K562 (cell line): ENCODE measurements around the gene HSPA1B. TPM values are rescaled to one million over a fixed set of nuclear protein-coding genes. Genes with fewer than 3 reads are reported as not detected.
"Not testable (repeated sequence)": the region's sequence is repeated elsewhere in the genome, so short reads cannot be mapped to it uniquely, and the experiment has no call there.

Source experiments
- ATAC-seq: fragments of 200-7000 bp; cut with Tn5 transposase; 3 replicates; pipeline ENCODE4 v1.9.1; 2020; ENCODE audit warnings: moderate library complexity
- BruUV-seq: library from RNA; stranded (reverse); fragments of 400-500 nt; replicated peaks from 2 replicates; lab custom pipeline; 2021; lab: Mats Ljungman, UMichigan
- CTCF ChIA-PET: fragments of 300-600 bp; formaldehyde crosslinking; extraction: SDS; loops from one replicate; lab custom pipeline; 2021; ENCODE audit warnings: low intra/inter-chr PET ratio; lab: Yijun Ruan, JAX
- POLR2A ChIA-PET: fragments of 300-600, 350-650 bp; sonication (Branson Sonifier 250); formaldehyde crosslinking; extraction: SDS; loops from one replicate; lab custom pipeline; 2021; ENCODE audit warnings: antibody characterized with exemption, inconsistent platforms; lab: Yijun Ruan, JAX
- DNase-seq, 4 experiments: peaks; one replicate each; pipeline versions ENCODE4 v3.0.0 to v3.0.0-alpha.2; 2011 to 2018; ENCODE audit warnings: low spot score in 3 of 4, mixed read lengths in 3 of 4; ENCODE audit errors: extremely low read depth in 1 of 4
- FAIRE-seq: peaks from 2 replicates; lab custom pipeline; 2011; peaks lifted over from hg19 to GRCh38; lab: Jason Lieb, UNC
- H2AFZ ChIP-seq: 2 replicates; pipeline ENCODE4 v1.6.0; 2011; ENCODE audit warnings: low read depth, low read length, control low read depth, inconsistent platforms
- H3K27ac ChIP-seq: fragments of 200-600 bp; 3 replicates; pipeline ENCODE4 v1.8.0; 2011; ENCODE audit warnings: low read depth, mild to moderate bottlenecking, control low read depth, inconsistent platforms, low read length, moderate library complexity, mixed read lengths; ENCODE audit errors: extremely low read depth
- H3K27me3 ChIP-seq, 2 experiments: fragments of 300-600 bp in 1 of 2; 2 replicates in 1 of 2; 3 replicates in 1 of 2; pipeline versions ENCODE4 v1.6.0 to v1.8.0; 2011; ENCODE audit warnings: inconsistent platforms in 2 of 2, low read length in 2 of 2, mild to moderate bottlenecking in 1 of 2, mixed read lengths in 1 of 2, moderate library complexity in 1 of 2; ENCODE audit not compliant: control insufficient read depth in 2 of 2, insufficient read depth in 2 of 2
- H3K36me3 ChIP-seq: fragments of 300-600 bp; 3 replicates; pipeline ENCODE4 v1.8.0; 2011; ENCODE audit warnings: mild to moderate bottlenecking, low read length, inconsistent platforms; ENCODE audit not compliant: control insufficient read depth, insufficient read depth
- H3K4me1 ChIP-seq, 2 experiments: fragments of 200-600 bp in 1 of 2; replicated peaks in 1 of 2; 2 replicates in 1 of 2; 3 replicates in 1 of 2; pipeline versions ENCODE4 v1.5.1 to v1.8.0; 2011; ENCODE audit warnings: inconsistent platforms in 2 of 2, low read length in 2 of 2, mild to moderate bottlenecking in 1 of 2, mixed read lengths in 1 of 2, moderate library complexity in 1 of 2; ENCODE audit not compliant: control insufficient read depth in 2 of 2, insufficient read depth in 2 of 2
- H3K4me2 ChIP-seq: 2 replicates; pipeline ENCODE4 v1.6.1; 2011; ENCODE audit warnings: low read length, control low read depth, inconsistent platforms, mixed read lengths; ENCODE audit not compliant: insufficient read depth
- H3K4me3 ChIP-seq: fragments of 200-600 bp; sonication (generic), shearing (Covaris generic); 2 replicates; pipeline ENCODE4 v1.5.1; 2016; ENCODE audit warnings: control low read depth, inconsistent platforms
- H3K79me2 ChIP-seq: fragments of 200-600 bp; 3 replicates; pipeline ENCODE4 v1.8.0; 2011; ENCODE audit warnings: low read length, inconsistent platforms; ENCODE audit not compliant: control insufficient read depth, insufficient read depth
- H3K9ac ChIP-seq, 2 experiments: 2 replicates each; pipeline versions ENCODE4 v1.6.0 to v1.6.1; 2011; ENCODE audit warnings: low read depth in 2 of 2, low read length in 2 of 2, control low read depth in 1 of 2, inconsistent platforms in 1 of 2, mild to moderate bottlenecking in 1 of 2, mixed read lengths in 1 of 2; ENCODE audit not compliant: insufficient read depth in 1 of 2
- H3K9me1 ChIP-seq: one replicate; pipeline ENCODE4 v1.6.0; 2011; ENCODE audit warnings: inconsistent platforms, mild to moderate bottlenecking, low read length, moderate library complexity; ENCODE audit not compliant: control insufficient read depth, insufficient read depth
- H3K9me3 ChIP-seq: replicated peaks from 2 replicates; pipeline ENCODE4 v1.5.1; 2011; ENCODE audit warnings: low read depth, low read length, inconsistent platforms; ENCODE audit not compliant: control insufficient read depth, insufficient read depth
- H4K20me1 ChIP-seq: replicated peaks from 2 replicates; pipeline ENCODE4 v1.6.1; 2011; ENCODE audit warnings: low read length, inconsistent platforms, mixed read lengths; ENCODE audit not compliant: control insufficient read depth, insufficient read depth
- BCOR ChIP-seq: fragments of 450-650 bp; IDR thresholded peaks from 2 replicates; pipeline ENCODE4 v1.6.1; 2016
- EGR1 ChIP-seq: fragments of 450-650 bp; conservative IDR thresholded peaks from 2 replicates; pipeline ENCODE4 v1.6.1; 2017; ENCODE audit warnings: mild to moderate bottlenecking
- KDM1A ChIP-seq, 2 experiments: fragments of 450-650 bp; IDR thresholded peaks; 2 replicates each; pipeline ENCODE4 v1.6.1; 2016; ENCODE audit warnings: mild to moderate bottlenecking in 2 of 2
- PKNOX1 ChIP-seq: fragments of 450-650 bp; IDR thresholded peaks from 2 replicates; pipeline ENCODE4 v1.6.1; 2016
- PTBP1 ChIP-seq: fragments of 200-400 bp; formaldehyde crosslinking; IDR thresholded peaks from 2 replicates; pipeline ENCODE4 v1.6.1; 2017; ENCODE audit warnings: low read depth, low read length
- SRSF1 ChIP-seq: fragments of 200-400 bp; formaldehyde crosslinking; IDR thresholded peaks from 2 replicates; pipeline ENCODE4 v1.6.1; 2017; ENCODE audit warnings: mild to moderate bottlenecking, low read depth, low read length, moderate library complexity
- ZNF121 ChIP-seq: sonication (generic); formaldehyde crosslinking; conservative IDR thresholded peaks from 2 replicates; pipeline ENCODE4 v1.8.0; 2022; ENCODE audit warnings: missing genetic modification reagents
- WGBS: fragments of 100-300 bp; shearing (Covaris generic); methylation state at CpG from one replicate; pipeline ENCODE4 v1.1.6; 2016; ENCODE audit warnings: low coverage, mixed read lengths; ENCODE audit not compliant: insufficient coverage; ENCODE audit errors: missing lambda C conversion rate; 5-methylcytosine and 5-hydroxymethylcytosine counted together
- in situ Hi-C: fragments of 300-500 bp; cut with MboI; formaldehyde crosslinking; loops from 4 replicates; pipeline ENCODE4 v1.15.0; 2018; ENCODE audit warnings: inconsistent platforms, mixed read lengths
- intact Hi-C: fragments of 100-400 bp; cut with micrococcal nuclease; formaldehyde crosslinking; loops from 2 replicates; pipeline ENCODE4 v1.14.2; 2022
- polyA plus RNA-seq, 8 experiments: library from polyadenylated mRNA; depleted of rRNA in 4 of 8; stranded (reverse) in 5 of 8; unstranded in 3 of 8; fragments of >200 nt; fragmentation: Nextera tagmentation in 2 of 8; fragmentation: Illumina TruSeq in 1 of 8; extraction: Ambion mirVana in 2 of 8; extraction: Trizol in 1 of 8; gene quantifications; 2 replicates each; pipeline versions ENCODE4 v1.2.1 to v1.2.3, GENCODE V29; 2011 to 2014; ENCODE audit warnings: inconsistent platforms in 1 of 8, missing spikeins in 1 of 8
- total RNA-seq, 7 experiments: library from RNA; depleted of rRNA in 6 of 7; stranded (reverse); fragments of >200 nt in 6 of 7; fragmentation: Illumina TruSeq in 2 of 7; extraction: Trizol in 2 of 7; gene quantifications; 2 replicates each; pipeline versions ENCODE4 v1.2.1 to v1.2.3, GENCODE V29; 2011 to 2021; ENCODE audit warnings: low replicate concordance in 1 of 7

Gene HSPA1B
- total and polyA plus RNA-seq, 9 of the 15 experiments (the other 6 are each of a cell fraction or from before 2014, with no cell fraction given), result 0.27 to 227 (median 51.2) TPM

DNA sequence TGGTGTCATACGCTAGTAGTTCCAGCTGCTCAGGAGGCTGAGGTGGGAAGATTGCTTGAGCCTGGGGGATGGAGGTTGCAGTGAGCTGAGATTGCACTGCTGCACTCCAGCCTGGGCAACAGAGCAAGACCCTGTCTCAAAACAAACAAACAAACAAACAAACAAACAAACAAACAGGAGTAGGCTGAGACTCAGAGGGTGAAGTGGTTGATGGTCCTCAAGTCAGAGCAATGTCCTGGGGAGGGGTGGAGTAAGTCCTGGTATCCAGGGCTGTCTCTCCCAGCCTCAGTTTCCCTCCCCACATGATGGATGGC lies 41.1 kb downstream of the HSPA1B start:
- H3K27ac ChIP-seq, H3K9me1 ChIP-seq, in situ Hi-C loops, H3K9me3 ChIP-seq, ATAC-seq, CTCF ChIA-PET, H4K20me1 ChIP-seq, H3K27me3 ChIP-seq, H3K4me2 ChIP-seq, H3K9ac ChIP-seq, FAIRE-seq, H3K4me3 ChIP-seq, H2AFZ ChIP-seq, BruUV-seq, intact Hi-C loops, DNase-seq: not testable (repeated sequence)
- peaks cover 6 to 41% of the 10 kb centered on the region in 2 experiments; a peak in 4 of 5 replicates for H3K4me1 ChIP-seq
- H3K36me3 ChIP-seq, result peaks cover 15% of the 10 kb centered on the region; the same call in 1 of the 3 replicates
- POLR2A ChIA-PET, result interaction anchor here (0.5 to 1.4 kb wide), 7 partner anchors 15 to 65 kb away, joined by 3 to 5 read pairs (median 4); no protein-coding TSS in a partner anchor
- peaks cover 14% of the 10 kb centered on the region for H3K79me2 ChIP-seq
- 20% methylated on average over 1 of the region's 1 CpG for WGBS
- TF ChIP-seq ZNF121 (peak; percentile 88), KDM1A (IDR thresholded peaks at IDR 0.05) (peak in 1 of 2 experiments; percentile 25; a peak in 1 of 4 replicates), BCOR (peak; percentile 70)

GRCh38 chr6:31869343-31869742 lies 41.8 kb downstream of the HSPA1B start:
- peaks cover 0 to 4% of the 10 kb centered on the region in 2 experiments; a peak in 2 of 5 replicates for H3K27me3 ChIP-seq
- H3K9me1 ChIP-seq, result no peaks in the 10 kb centered on the region
- BruUV-seq, result no TSS peak
- ChIA-PET POLR2A (interaction anchor here (0.6 kb wide), 1 partner anchor 17 kb away, joined by 3 read pairs; no protein-coding TSS in a partner anchor), CTCF (no interaction called here)
- no peak overlapping the region for H2AFZ ChIP-seq
- peaks cover 13% of the 10 kb centered on the region; the same call in 1 of the 3 replicates for H3K36me3 ChIP-seq
- DNase-seq, result no peak
- whole genome bisulfite sequencing, result 38% methylated on average over 8 of the region's 8 CpGs
- ATAC-seq, result no peak
- peaks cover 12% of the 10 kb centered on the region for H3K79me2 ChIP-seq
- H4K20me1 ChIP-seq, result no peaks in the 10 kb centered on the region
- H3K9me3 ChIP-seq, result no peaks in the 10 kb centered on the region
- no peak for TF ChIP-seq PTBP1
- peak; percentile 34; the same call in 1 of the 2 replicates for TF ChIP-seq PKNOX1
- TF ChIP-seq SRSF1, result no peak
- 0 out of 2 replicates have a peak, but pooled peaks have one; percentile 10 for TF ChIP-seq EGR1
- H3K4me3 ChIP-seq, result no peak overlapping the region
- intact Hi-C loops (no loop called here), in situ Hi-C loops (no loop called here)
- peak overlapping the region in 1 of 2 experiments; percentile 24; a peak in 1 of 4 replicates for H3K9ac ChIP-seq
- no peak overlapping the region for H3K4me2 ChIP-seq
- no peak overlapping the region for H3K27ac ChIP-seq
- H3K4me1 ChIP-seq, result peaks cover 4 to 34% of the 10 kb centered on the region in 2 experiments; a peak in 4 of 5 replicates
- FAIRE-seq, result no peak
